GM21360 (cell line): ENCODE results near the gene PPP1CB.

Experiments used
- ATAC-seq: cut with Tn5 transposase; IDR thresholded peaks from one replicate; pipeline ENCODE4 v1.9.1; 2021; ENCODE audit warnings: mild to moderate bottlenecking, moderate library complexity; ENCODE audit not compliant: unreplicated experiment

PPP1CB gene

DNA sequence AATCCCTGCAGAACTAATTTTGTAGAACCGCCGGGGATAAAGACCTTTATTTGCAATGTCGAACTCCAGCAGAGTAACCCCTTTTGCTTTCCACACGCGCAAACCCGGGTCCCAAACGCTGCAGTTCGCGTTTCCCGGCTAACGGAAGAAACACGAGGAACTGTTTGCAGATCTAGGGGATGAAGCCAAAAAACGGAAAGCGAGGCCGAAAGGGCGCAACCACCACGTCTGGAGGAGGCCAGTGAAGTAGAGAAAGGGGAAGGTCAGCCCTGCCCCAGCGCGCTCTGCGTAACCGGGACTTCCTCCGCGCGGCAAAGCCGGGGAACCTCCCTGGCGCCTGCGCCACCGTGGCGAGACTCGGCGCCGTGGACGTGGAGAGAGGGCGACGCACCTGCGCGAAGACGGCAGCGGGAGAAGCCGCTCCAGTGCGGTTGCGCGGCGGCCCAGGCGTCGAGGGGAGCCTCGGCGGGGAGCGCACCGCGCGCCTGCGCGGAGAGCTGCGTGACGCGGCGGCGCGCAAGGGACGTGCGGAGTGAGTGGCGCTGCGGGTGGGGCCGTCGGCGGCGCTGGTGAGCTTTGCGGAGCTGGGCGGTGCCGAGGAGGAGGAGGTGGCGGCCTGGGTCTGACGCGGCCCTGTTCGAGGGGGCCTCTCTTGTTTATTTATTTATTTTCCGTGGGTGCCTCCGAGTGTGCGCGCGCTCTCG lies at the start of gene PPP1CB:
PPP1CB (plus strand) TSS at position 579 of the 704 bp plus-strand sequence. CDS start 295 bp downstream, outside the sequence.
- ATAC-seq, result peak; percentile 76

DNA sequence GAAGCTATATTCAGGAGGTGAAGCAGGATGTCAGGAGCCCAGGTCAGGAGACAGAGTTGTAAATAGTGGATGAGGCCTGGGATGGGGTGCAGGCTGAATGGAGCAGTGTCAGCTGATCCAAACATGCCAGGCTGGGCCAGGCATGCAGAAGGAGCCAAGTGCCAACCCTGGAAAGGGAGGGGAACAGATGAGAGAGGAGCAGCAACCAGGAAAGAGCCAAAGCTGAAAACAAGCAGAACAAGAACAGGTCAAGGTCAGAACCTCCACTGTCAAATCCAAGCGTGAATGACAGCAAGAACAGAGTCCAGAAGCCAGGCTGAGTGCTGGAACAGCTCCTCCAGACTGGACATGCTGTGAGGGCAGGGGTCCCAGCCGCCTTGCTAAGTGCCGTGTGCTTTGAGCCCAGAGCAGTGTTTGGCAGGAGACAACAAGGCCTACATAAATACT lies 49.2 kb upstream of the PPP1CB start:
- no peak for ATAC-seq

DNA sequence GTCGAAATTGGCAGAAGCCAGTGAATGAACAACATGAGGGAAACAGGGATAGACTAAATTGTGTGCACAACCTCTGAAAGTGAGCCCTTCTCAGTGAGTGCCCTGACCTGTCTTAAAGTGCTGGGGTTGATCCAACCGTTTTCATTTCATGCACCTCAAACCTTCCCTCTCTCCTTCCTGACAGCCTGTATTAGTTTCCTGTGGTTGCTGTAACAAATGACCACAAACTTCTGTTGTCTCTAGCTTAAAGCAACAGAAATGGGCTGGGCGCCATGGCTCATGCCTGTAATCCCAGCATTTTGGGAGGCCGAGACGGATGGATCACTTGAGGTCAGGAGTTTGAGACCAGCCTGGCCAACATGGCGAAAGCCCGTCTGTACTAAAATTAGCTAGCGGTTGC lies 48.8 kb upstream of the PPP1CB start:
- ATAC-seq, result no peak

DNA sequence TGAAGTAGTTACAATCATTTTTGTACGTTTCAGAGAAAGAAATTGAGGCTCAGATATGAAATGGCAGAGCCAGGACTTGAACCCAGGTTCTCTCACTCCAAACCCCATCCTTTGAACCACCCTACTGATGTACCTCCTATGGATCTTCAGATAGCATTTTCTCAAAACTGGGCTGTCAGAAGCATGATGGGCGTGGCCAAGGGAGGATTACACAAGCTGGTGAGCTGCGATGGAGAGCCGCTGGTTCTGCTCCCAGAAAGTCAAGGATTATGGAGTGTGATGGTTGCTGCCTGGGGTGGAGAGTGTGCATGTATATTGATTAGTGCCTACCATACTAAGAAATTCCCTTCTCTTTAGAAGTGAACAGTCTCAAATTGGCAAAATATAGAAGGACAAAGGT lies 47.0 kb upstream of the PPP1CB start:
- ATAC-seq, result no peak

DNA sequence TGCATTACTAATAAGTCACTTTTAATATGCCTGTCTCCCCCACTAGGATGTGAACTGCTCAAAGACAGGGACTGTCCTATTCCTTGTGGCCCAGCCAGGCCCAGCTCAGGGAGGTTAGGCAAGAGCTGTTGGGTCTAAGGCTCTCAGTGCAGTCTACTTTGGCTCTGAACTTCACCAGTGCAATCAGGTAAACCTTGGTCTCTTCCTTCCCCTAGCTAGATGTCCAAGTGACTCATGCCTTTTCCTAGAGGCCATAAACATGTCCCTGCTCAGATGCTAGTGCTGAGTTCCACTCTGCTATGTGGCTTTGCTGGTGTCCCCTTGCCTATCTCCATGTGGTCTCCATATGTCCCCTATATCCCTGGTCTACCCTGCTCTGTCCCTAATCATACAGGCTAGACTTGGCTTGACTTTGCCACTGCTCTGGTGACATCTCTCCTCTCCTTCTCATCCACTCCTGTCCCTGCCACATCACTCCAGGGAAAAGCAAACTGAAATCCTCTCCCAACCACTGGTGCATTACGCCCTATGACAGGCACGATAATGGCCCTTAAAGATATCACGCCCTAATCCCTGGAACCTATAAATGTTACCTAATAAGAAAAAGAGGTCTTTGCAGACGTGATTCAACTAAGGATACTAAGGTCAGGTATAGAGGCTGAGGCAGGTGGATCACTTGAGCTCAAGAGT lies 45.7 kb upstream of the PPP1CB start:
- ATAC-seq, result no peak

DNA sequence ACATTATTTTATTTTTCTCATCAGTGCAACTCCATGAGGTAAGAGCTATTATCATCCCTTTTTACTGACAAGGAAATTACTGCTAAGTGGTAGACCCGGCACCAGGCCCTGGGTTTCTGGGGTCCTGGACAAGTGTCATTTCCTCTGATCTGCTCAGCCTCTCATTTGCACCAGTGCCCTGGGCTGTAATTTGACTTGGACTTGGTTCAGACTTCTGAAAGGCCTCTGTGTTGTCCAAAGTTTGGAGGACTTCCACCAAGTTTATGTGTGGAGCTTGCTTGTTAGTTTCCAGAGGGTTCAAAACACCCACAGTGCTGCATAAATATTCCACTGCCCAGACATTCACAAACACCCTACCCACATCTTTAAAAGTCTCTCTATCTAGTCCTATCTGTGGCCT lies 44.0 kb upstream of the PPP1CB start:
- ATAC-seq, result no peak

DNA sequence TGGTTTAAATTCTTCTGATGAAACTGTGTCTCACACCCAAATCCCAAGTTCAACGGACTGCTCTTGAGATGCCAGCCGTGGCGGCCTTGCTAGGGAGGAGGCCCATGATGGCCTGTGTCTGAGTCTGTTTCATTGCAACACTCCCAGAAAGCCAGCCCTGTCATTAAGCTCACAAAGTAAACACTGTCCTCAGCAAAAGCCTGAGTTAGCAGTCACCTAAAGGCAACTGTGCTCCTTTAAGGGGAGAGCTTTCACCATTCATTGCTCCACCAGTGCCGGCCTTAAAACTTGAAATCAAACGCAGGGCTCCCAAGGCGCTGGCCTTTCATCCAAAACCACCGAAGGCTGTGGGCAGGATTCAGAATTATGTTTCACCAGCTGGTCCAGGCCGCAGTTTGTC lies 42.5 kb upstream of the PPP1CB start:
- ATAC-seq, result no peak

DNA sequence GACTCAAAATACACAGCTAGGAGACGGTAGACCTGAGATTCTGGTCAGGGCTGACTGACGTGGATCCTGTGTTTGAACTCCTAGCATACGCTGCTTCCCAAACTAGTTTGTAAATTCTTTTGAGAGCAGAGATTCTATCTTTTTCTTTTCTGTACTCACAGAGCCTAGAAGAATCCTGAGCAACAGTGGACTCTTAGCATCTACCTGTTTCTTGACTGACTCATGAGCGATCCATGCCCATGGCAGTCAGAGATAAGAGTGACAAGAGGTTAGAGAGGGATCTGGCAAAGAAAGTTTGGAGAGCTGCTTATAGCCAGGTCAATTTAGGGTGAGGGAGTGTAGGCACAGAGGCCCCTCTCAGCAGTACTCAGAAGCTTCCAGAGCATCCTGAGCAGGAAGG lies 41.1 kb upstream of the PPP1CB start:
- ATAC-seq, result no peak

DNA sequence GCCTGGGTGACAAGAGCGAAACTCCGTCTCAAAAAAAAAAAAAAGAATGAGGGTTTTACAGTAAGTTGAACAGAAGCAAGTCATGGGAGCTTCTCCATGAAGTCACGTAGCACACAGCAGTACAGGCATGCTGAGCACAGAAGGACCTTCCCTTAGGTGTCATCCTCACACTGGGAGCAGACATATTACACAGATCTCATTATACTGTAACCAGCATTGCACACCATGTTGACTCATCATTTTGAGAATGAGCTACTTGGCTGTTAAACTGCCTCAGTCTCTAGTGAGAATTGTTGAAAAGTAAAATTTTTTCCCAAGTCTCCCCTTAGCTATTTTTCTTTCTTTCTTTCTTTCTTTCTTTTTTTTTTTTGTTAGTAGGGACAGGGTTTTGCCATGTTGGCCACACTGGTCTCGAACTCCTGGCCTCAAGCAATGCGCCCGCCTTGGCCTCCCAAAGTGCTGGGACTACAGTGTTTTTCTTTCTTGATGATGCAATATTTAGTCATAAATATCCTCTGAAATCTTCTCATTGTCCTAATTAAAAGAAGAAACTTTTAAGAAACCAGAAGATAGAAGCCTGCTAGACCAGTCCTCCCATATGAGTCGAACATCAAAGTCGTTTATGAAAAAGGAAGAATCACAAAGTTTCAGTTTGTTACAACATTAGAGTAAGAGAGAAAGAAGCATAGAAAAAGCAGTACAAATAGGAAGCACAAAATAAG lies 37.9 kb upstream of the PPP1CB start:
- ATAC-seq, result no peak

DNA sequence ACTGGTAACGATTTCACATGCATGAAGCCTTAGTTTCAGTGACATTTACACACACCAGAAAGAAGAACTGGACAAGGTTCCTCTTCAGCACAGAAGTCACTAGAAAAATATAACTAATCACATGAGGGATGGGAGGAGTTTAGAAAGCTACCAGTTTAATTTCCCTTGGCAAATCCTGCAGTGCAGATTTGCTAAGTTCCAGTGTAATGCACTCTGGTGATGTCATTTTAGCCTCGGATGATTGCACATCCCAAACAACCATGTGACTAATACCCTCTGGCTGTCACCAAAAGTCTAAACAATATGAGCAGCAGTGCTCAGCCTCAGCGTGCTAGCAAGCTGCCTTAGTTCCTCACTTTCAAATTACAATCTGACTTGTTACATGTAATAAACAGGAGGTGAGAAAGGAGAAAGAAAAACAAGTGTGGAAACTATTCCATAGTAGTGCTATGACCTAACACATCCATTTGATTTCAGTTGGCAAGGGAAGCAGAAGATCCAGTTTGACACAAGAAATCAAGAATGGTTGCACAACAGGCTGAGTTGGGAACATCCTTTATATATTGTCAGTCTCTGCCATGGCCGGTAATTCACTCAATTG lies 35.3 kb upstream of the PPP1CB start:
- ATAC-seq, result no peak

DNA sequence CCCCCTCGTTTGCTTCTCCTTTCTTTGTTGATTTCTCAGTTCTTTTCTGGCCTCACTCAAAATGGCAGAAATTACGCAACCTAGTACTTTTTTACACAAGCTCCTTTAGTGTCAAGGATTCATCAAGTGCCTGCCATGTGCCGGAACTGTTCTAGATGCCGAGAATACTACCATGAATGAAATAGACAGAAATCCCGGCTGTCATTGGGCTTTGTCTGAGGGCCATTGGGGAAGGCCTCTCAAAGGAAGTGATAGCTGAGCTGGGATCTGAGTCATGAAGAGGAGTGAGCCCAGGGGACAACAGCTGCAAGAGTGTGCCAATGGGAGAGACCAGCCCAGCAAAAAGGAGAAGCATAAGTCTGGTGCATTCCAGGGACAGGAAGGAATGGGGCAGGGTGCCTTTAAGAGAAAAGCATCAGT lies 34.3 kb upstream of the PPP1CB start:
- ATAC-seq, result no peak

DNA sequence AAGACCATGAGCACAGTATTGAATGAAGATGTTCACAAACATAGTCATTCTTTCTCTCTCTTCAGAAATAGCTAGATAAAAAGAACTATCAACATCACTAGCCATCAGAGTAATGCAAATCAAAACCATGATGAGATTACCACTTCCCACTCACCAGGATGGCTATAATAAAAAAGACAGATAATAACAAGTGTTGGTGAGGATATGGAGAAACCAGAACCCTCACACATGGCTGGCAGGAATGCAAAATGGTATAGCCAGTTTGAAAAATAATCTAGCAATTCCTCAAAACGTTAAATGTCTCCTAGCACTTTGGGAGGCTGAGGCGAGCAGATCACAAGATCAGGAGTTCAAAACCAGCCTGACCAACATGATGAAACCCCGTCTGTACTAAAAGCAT lies 31.3 kb upstream of the PPP1CB start:
- ATAC-seq, result no peak

DNA sequence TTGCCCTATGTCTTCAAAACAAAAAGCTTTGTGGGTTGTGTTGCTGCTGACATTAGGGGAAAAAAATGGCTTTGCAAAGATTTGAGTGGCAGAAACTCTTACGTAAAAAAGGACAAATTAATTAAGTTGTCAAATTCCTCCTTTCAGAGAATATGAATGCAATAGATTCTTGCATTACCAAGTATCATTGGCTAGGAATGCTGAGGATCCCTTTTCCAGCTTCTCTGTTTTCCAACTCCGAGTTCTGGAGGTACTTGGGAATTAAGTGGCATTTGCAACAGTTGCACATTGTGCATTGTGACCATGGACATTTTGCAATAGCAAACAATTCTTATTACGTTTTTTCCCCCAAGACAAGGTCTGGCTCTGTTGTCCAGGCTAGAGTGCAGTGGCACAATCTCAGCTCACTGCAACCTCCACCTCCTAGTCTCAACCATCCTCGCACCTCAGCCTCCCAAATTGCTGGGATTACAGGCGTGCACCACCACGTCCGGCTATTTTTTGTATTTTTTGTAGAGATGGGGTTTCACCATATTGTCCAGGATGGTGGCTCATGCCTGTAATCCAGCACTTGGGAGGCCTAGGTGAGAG lies 29.9 kb upstream of the PPP1CB start:
- no peak for ATAC-seq

DNA sequence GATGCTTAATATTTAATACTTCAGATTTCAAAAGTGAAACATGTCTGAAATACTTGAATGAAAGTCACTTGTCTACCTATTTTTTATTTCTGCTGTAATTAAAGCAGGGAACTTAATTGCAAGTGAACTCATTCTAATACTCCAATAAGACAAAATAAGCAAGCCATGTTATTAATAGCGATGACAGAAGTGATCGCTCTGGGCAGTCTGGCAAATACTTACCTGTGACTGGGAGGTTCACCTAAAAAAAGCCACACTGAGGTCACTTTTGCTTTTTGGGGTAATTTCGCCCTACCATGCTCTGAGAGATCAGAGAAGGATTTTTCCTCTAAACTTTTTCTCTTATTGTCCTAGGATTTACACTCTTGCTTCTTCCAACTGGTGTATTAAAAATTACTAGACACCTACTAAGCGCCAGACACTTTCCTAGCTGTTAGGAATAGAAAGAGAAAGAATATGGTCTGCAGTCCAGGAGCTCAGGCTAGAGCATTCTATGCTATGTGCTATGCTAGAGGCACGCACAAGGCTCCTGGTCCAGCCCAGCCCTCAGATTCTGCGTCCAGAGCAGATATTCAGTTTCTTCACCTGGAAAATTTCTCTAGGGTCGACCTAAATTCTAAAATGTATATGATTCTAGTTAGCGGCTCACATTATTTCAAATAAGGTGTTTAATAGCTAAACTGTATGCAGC lies 26.5 kb upstream of the PPP1CB start:
- no peak for ATAC-seq

DNA sequence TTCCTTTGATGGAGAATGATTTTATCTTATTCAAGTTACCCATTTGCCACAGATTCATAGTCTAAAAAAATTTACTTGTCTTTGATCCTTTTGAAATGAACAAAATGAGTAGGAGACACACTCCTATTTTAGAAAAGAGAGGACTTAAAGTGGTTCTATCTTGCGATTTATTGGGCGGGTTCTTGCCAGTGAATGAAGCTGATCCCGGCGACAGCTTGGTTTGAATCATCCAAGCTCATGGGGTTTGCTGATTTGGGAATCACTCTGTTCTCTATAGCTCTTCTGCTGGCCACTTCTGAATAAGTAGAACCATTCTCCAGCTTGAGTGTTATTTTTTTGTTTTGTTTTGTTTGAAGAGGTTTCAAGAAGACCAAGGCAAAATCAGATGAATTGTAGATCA lies 25.5 kb upstream of the PPP1CB start:
- no peak for ATAC-seq

DNA sequence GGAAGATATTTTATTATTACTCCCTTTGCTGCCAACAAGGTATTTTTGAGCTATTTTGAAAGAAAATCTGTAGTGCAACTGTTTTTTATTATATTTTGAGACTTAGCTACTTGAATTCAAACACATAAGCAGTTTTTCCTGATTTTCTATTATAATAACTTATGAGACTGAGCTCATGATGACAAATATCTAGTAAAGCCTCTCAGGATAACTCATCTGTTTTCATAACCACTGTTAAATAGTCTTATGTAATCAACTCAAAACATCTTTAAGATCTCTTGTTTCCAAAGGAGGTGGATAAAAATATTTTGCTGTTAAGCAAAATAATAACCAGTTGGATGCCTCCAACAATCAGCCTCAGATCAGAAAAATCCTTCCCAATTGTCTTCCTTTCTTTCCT lies 21.9 kb upstream of the PPP1CB start:
- no peak for ATAC-seq

DNA sequence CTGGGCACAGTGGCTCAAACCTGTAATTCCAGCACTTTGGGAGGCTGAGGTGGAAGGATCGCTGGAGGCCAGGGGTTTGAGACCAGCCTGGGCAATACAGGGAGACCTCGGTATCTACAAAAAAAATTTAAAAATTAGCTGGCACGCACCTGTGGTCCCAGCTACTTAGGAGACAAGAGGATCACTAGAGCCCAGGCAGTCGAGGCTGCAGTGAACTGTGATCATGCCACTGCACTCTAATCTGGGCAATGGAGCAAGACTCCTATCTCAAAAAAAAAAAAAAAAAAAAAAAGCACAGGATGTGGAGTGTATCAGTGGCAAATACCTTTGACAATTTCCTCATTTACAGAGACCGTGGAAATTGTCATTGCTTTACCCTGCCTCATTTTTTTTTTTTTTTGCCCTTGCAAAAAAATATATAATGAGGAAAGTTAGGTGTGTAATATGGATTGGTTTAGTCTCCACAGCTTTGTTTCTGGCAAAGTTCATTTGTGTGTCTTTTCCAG lies 20.9 kb upstream of the PPP1CB start:
- no peak for ATAC-seq

DNA sequence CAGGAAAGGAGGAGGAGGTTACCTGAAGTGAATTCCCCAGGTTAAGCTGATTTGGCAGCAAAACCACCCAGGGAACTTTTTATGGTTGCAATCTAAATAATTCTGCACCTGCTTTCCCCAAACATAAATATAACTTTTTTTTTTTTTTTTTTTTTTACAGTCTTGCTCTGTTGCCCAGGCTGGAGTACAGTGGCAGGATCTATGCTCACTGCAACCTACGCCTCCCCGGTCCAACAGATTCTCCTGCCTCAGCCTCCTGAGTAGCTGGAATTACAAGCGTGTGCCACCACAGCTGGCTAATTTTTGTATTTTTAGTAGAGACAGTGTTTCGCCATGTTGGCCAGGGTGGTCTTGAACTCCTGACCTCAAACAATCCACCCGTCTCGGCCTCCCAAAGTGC lies 16.1 kb upstream of the PPP1CB start:
- no peak for ATAC-seq

DNA sequence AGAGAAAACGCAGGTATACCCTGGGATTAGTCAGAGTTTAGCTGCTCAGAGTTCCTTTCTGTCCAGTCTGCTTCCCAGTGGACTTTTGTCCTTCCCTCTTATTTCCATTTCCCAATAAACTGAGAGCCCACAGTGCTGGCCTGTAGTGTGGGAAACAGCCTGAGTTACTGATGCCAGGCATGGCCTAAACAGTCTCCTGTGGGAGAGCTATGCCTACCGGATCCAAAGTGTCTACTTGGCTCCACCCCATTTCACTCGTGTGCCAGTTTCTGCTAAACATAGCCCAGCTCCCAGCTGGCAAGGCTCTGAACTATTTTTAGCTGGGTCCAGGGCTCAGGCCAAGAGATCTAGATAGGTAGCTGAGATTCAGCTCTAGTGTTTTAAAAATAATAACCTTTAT lies 15.6 kb upstream of the PPP1CB start:
- ATAC-seq, result no peak

DNA sequence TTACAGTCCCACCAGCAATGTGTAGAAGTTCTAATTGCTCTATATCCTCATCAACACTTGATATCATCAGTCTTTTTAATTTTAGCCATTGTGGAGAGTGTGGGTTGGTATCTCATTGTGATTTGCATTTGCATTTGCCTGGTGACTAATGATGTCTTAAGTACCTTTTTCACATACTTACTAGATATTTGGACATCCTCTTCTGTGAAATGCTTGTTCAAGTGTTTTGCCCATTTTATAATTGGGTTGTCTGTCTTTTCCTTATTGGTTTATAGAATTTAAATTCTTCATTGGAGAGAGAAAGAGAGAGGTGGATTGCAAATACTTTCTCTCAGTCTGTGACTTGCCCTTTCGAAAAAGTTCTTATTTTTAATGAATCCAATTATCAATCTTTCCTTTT lies 14.0 kb upstream of the PPP1CB start:
- no peak for ATAC-seq
